ENCODE measurements around the gene TEX38.
"Not testable (repeated sequence)": the region's sequence is repeated elsewhere in the genome, so short reads cannot be mapped to it uniquely, and the experiment has no call there.

TEX38 gene

DNA sequence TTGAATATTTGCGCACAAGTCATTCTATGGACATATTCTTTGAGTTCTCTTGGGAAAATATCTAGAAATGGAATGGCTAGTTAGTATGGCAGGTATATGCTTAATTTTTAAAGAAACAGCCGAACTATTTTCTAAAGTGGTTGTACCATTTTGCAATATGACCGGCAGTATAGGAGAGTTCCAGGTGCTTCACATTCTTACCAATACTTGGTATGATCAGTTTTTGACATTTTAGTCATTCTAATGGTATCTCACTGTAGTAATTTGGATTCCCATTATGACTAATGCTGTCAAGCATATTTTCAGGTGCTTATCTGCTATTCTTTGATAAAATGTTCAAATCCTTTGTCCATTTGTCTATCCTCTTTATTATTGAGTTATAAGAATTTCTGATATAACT lies 24.0 kb upstream of the TEX38 start:
- no peak overlapping the region for H3K27ac ChIP-seq
- TF ChIP-seq, protein P1, sequence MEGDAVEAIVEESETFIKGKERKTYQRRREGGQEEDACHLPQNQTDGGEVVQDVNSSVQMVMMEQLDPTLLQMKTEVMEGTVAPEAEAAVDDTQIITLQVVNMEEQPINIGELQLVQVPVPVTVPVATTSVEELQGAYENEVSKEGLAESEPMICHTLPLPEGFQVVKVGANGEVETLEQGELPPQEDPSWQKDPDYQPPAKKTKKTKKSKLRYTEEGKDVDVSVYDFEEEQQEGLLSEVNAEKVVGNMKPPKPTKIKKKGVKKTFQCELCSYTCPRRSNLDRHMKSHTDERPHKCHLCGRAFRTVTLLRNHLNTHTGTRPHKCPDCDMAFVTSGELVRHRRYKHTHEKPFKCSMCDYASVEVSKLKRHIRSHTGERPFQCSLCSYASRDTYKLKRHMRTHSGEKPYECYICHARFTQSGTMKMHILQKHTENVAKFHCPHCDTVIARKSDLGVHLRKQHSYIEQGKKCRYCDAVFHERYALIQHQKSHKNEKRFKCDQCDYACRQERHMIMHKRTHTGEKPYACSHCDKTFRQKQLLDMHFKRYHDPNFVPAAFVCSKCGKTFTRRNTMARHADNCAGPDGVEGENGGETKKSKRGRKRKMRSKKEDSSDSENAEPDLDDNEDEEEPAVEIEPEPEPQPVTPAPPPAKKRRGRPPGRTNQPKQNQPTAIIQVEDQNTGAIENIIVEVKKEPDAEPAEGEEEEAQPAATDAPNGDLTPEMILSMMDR (conservative IDR thresholded peaks at IDR 0.05) = no peak
- TF ChIP-seq ZFX (IDR thresholded peaks at IDR 0.05) = no peak

DNA sequence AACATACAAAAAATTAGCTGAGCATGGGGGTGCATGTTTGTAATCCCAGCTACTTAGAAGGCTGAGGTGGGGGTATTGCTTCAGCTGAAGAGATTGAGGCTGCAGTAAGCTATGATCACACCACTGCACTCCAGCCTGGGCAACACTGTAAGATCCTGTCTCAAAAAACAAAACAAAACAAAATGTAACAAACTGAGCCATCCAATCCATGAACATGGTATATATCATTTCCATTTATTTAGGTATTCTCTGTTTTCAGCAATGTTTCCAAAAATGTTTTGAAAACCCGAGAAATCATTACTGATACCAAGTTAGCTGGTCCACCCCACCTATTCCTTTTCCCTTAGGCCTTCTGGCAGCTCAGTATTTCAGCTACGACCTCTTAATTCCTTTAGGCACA lies 21.9 kb upstream of the TEX38 start:
- H3K27ac ChIP-seq = no peak overlapping the region
- TF ChIP-seq ZFX (IDR thresholded peaks at IDR 0.05) = no peak
- TF ChIP-seq, protein P1 (conservative IDR thresholded peaks at IDR 0.05) = no peak

DNA sequence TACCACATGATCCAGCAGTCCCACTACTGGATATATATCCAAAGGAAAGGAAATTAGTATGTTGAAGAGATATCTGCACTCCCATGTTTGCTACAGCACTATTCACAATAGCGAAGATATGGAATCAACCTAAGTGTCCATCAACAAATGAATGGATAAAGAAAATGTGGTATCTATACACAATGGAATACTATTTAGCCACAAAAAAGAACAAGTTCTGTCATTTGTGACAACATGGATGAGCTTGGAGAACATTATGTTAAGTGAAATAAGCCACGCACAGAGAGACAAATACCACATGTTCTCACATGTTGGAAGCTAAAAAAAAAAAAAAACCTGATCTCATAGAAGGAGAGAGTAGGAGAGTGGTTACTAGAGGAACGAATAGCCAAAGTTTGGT lies 21.2 kb upstream of the TEX38 start:
- no peak for TF ChIP-seq ZFX (IDR thresholded peaks at IDR 0.05)
- TF ChIP-seq, protein P1 (conservative IDR thresholded peaks at IDR 0.05) = no peak
- H3K27ac ChIP-seq = no peak overlapping the region

DNA sequence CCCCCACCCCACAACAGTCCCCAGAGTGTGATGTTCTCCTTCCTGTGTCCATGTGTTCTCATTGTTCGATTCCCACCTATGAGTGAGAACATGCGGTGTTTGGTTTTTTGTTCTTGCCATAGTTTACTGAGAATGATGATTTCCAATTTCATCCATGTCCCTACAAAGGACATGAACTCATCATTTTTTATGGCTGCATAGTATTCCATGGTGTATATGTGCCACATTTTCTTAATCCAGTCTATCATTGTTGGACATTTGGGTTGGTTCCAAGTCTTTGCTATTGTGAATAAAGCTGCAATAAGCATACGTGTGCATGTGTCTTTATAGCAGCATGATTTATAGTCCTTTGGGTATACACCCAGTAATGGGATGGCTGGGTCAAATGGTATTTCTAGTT lies 20.5 kb upstream of the TEX38 start:
- not testable (repeated sequence) for H3K27ac ChIP-seq

DNA sequence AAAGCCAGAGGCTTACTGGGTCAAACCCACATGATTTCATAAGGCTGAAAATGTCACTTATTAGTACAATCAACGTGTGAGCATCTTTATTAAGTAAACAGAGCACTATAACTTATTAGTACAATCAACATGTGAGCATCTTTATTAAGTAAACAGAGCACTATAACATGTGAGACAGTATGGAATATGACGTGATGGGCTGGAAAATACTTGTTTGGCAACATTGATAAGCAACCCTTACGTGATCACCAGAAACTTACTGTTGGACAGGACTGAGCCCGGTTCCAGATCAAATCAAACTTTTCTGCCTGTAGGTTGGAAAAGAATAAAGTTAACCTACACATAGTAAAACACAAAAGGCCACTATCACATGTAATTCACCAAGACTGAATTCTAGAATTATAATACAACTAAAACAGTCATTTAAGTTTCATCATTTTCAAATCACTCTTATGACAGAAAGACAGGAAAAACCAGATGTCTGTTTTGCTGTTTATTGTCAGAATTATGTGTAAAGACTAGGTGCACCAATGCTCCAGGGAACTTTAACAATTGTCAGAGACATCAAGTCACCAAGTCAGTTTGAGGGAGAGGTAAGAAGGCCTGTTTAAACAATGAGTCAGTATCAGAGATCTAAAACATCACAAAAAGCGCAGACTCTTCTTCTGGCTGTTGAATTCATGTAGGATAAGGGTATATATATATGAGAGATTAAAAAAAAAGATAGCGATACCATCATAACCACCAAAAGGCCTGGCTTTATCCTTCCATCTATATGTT lies 19.1 kb upstream of the TEX38 start:
- no peak for TF ChIP-seq ZFX (IDR thresholded peaks at IDR 0.05)
- TF ChIP-seq, protein P1 (conservative IDR thresholded peaks at IDR 0.05) = no peak
- no peak overlapping the region for H3K27ac ChIP-seq

- H3K27ac ChIP-seq = no peak overlapping the region
- TF ChIP-seq, protein P1 (conservative IDR thresholded peaks at IDR 0.05) = no peak
- no peak for TF ChIP-seq ZFX (IDR thresholded peaks at IDR 0.05)
These were observed 18.2 kb upstream of the TEX38 start for GRCh38 chr1:46653405-46653958.

DNA sequence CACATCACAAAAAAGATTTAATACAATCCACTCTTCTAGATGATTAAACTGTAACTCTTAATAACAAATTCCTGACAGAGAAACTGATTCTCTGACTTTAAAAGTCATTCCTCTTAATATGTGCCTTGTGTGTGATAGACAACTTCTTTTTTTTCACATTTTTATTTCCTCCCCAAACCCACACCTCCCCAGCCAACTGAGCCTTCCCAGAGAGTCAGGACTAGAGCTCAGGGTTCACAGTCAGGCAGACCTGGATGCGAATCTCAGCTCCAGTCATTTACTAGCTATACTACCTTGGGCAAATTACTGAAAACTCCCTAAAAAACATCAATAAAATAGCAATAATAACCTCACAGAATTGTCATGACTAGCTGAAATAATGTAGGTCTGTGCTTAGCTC lies 17.6 kb upstream of the TEX38 start:
- H3K27ac ChIP-seq = no peak overlapping the region
- no peak for TF ChIP-seq ZFX (IDR thresholded peaks at IDR 0.05)
- TF ChIP-seq, protein P1 (conservative IDR thresholded peaks at IDR 0.05) = no peak

GRCh38 chr1:46654698-46655097 lies 17.0 kb upstream of the TEX38 start:
- not testable (repeated sequence) for H3K27ac ChIP-seq

Data from C4-2B (cell line).